GM12864 (cell line): ENCODE results near the gene WNT3A.
"Not testable (repeated sequence)": the region's sequence is repeated elsewhere in the genome, so short reads cannot be mapped to it uniquely, and the experiment has no call there.

Experiments used
- DNase-seq: peaks from one replicate; pipeline ENCODE4 v3.0.0-alpha.2; 2011; ENCODE audit warnings: low read depth
- H3K4me3 ChIP-seq: 2 replicates; pipeline ENCODE4 v1.5.1; 2011; ENCODE audit warnings: mild to moderate bottlenecking, low read depth, low read length, control low read depth
- CTCF ChIP-seq: IDR thresholded peaks from 2 replicates; pipeline ENCODE4 v1.5.1; 2011; ENCODE audit warnings: low read depth, mild to moderate bottlenecking, moderate library complexity, low read length, control low read depth, inconsistent platforms; ENCODE audit errors: missing control alignments

WNT3A gene

GRCh38 chr1:228006786-228007048 lies at the start of gene WNT3A:
Gene WNT3A, plus strand, starts transcription at chr1:228006998. Its CDS starts 131 bp downstream, at chr1:228007129.
- H3K4me3 ChIP-seq, result no peak within 1 kb of the TSS
- no peak for TF ChIP-seq CTCF
- no peak for DNase-seq

GRCh38 chr1:227958617-227959324 lies 48.0 kb upstream of the WNT3A start:
- no peak for TF ChIP-seq CTCF
- no peak for DNase-seq
- no peak overlapping the region for H3K4me3 ChIP-seq

GRCh38 chr1:227959325-227959860 lies 47.4 kb upstream of the WNT3A start:
- no peak for TF ChIP-seq CTCF
- no peak overlapping the region for H3K4me3 ChIP-seq
- no peak for DNase-seq

- TF ChIP-seq CTCF, result no peak
- H3K4me3 ChIP-seq, result no peak overlapping the region
- DNase-seq, result no peak
These were observed 44.9 kb upstream of the WNT3A start for GRCh38 chr1:227961651-227962466.

- not testable (repeated sequence) for H3K4me3 ChIP-seq, DNase-seq
These were observed 40.1 kb upstream of the WNT3A start for GRCh38 chr1:227966733-227967132.

- DNase-seq, H3K4me3 ChIP-seq: not testable (repeated sequence)
These were observed 39.0 kb upstream of the WNT3A start for GRCh38 chr1:227967815-227968214.

- H3K4me3 ChIP-seq, DNase-seq: not testable (repeated sequence)
These were observed 36.5 kb upstream of the WNT3A start for GRCh38 chr1:227970076-227970995.

- not testable (repeated sequence) for H3K4me3 ChIP-seq, DNase-seq
These were observed 35.6 kb upstream of the WNT3A start for GRCh38 chr1:227971216-227971615.

GRCh38 chr1:227971643-227972282 lies 35.0 kb upstream of the WNT3A start:
- DNase-seq, H3K4me3 ChIP-seq: not testable (repeated sequence)

GRCh38 chr1:227972283-227972679 lies 34.5 kb upstream of the WNT3A start:
- H3K4me3 ChIP-seq, DNase-seq: not testable (repeated sequence)

GRCh38 chr1:227972843-227973374 lies 33.9 kb upstream of the WNT3A start:
- not testable (repeated sequence) for H3K4me3 ChIP-seq, DNase-seq

- not testable (repeated sequence) for DNase-seq, H3K4me3 ChIP-seq
These were observed 33.0 kb upstream of the WNT3A start for GRCh38 chr1:227973724-227974288.
